Right hindlimb (tissue), 1 donor: ENCODE data around the gene BOD1.

Experiments
- DNase-seq: peaks from one replicate; pipeline ENCODE4 v3.0.0-alpha.2; 2018

The BOD1 gene

GRCh38 chr5:173616577-173617118 is at the start of gene BOD1:
Gene BOD1, minus strand, starts transcription at chr5:173616650. Its CDS starts 214 bp downstream, at chr5:173616436.
- DNase-seq, result peak; percentile 99

GRCh38 chr5:173665326-173665725 is 48.9 kb upstream of the BOD1 start:
- no peak for DNase-seq

- peak; percentile 38 for DNase-seq
Observed at GRCh38 chr5:173664154-173664526, 47.7 kb upstream of the BOD1 start.

- no peak for DNase-seq
Observed at GRCh38 chr5:173663352-173664153, 47.1 kb upstream of the BOD1 start.

GRCh38 chr5:173662581-173663351 is 46.3 kb upstream of the BOD1 start:
- no peak for DNase-seq

GRCh38 chr5:173660481-173661280 is 44.2 kb upstream of the BOD1 start:
- no peak for DNase-seq

GRCh38 chr5:173659423-173659822 is 43.0 kb upstream of the BOD1 start:
- DNase-seq, result no peak

- DNase-seq, result no peak
Observed at GRCh38 chr5:173657741-173658356, 41.4 kb upstream of the BOD1 start.

- no peak for DNase-seq
Observed at GRCh38 chr5:173655196-173655797, 38.8 kb upstream of the BOD1 start.

- DNase-seq, result no peak
Observed at GRCh38 chr5:173653822-173654523, 37.5 kb upstream of the BOD1 start.

- no peak for DNase-seq
Observed at GRCh38 chr5:173648308-173648866, 31.9 kb upstream of the BOD1 start.

GRCh38 chr5:173646692-173647091 is 30.2 kb upstream of the BOD1 start:
- DNase-seq, result no peak

- DNase-seq, result no peak
Observed at GRCh38 chr5:173645890-173646574, 29.6 kb upstream of the BOD1 start.

GRCh38 chr5:173645437-173645807 is 29.0 kb upstream of the BOD1 start:
- DNase-seq, result no peak

GRCh38 chr5:173644673-173645436 is 28.4 kb upstream of the BOD1 start:
- DNase-seq, result no peak

GRCh38 chr5:173643964-173644363 is 27.5 kb upstream of the BOD1 start:
- DNase-seq, result no peak

GRCh38 chr5:173642895-173643481 is 26.5 kb upstream of the BOD1 start:
- no peak for DNase-seq

GRCh38 chr5:173642191-173642816 is 25.9 kb upstream of the BOD1 start:
- DNase-seq, result no peak
